ENCODE measurements around the gene EGFL6. TPM values are rescaled to one million over a fixed set of nuclear protein-coding genes. Genes with fewer than 3 reads are reported as not detected.
A peak's percentile ranks its signal among the peaks of the same experiment; 100 is the strongest.

Gene EGFL6
- total and polyA plus RNA-seq, 2 of the 4 experiments (the other 2 are of a cell fraction), result not detected

GRCh38 chrX:13571136-13571535, 1.7 kb downstream of the EGFL6 start:
- no peak overlapping the region for H3K14ac ChIP-seq (replicated peaks; ENCODE audit: low read depth, low read length)
- peaks cover 40% of the 10 kb centered on the region for H3K27me3 ChIP-seq (ENCODE audit: control insufficient read depth, insufficient read depth, low read length)
- H2AK5ac ChIP-seq (ENCODE audit: low read depth, low read length), result no peak overlapping the region
- no peaks in the 10 kb centered on the region for H4K20me1 ChIP-seq (ENCODE audit: insufficient read depth, low read length)
- H4K5ac ChIP-seq (ENCODE audit: low read depth, low read length), result no peak overlapping the region
- ChIA-PET CTCF (no interaction called here), POLR2A (ENCODE audit: unreplicated experiment) (no interaction called here)
- H3K56ac ChIP-seq (ENCODE audit: extremely low read depth, insufficient read depth, low read length), result no peak overlapping the region
- no peak overlapping the region for H3K27ac ChIP-seq (ENCODE audit: insufficient read depth, low read length)
- no peak overlapping the region for H3K4me3 ChIP-seq (ENCODE audit: insufficient read depth, low read depth, low read length)
- H3K4ac ChIP-seq (ENCODE audit: low read depth, low read length), result no peak overlapping the region
- no peak overlapping the region for H2AK9ac ChIP-seq (replicated peaks; ENCODE audit: low read depth, low read length, poor library complexity)
- BruUV-seq (replicated peaks), result no TSS peak
- H4K8ac ChIP-seq (ENCODE audit: low read depth in 2 of 2, low read length in 2 of 2), result no peak overlapping the region
- H3K4me2 ChIP-seq (ENCODE audit: low read depth, low read length), result no peak overlapping the region
- dilution Hi-C loops (cut with HindIII; ENCODE audit: low sequenced_read_pairs, unreplicated experiment) (no loop called here), intact Hi-C loops (cut with micrococcal nuclease) (no loop called here), in situ Hi-C loops (cut with MboI; ENCODE audit: low sequenced_read_pairs) (no loop called here)
- no peak overlapping the region for H2BK15ac ChIP-seq (ENCODE audit: low read depth, low read length)
- no peaks in the 10 kb centered on the region; the same call in 1 of the 2 replicates for H3K4me1 ChIP-seq (ENCODE audit: control insufficient read depth, insufficient read depth, low read length)
- H3K18ac ChIP-seq (ENCODE audit: low read depth, low read length), result no peak overlapping the region
- no peak overlapping the region for H2BK5ac ChIP-seq (ENCODE audit: low read depth, low read length, poor library complexity, severe bottlenecking)
- H3K9me1 ChIP-seq (ENCODE audit: insufficient read depth, low read length), result no peaks in the 10 kb centered on the region
- no peaks in the 10 kb centered on the region for H3K36me3 ChIP-seq (ENCODE audit: control insufficient read depth, insufficient read depth, low read length)
- no peaks in the 10 kb centered on the region for H3K79me1 ChIP-seq (ENCODE audit: low read depth in 1 of 2, low read length in 2 of 2)
- no peak overlapping the region for H2AFZ ChIP-seq (replicated peaks; ENCODE audit: low read length, poor library complexity)
- no peak overlapping the region for H2BK20ac ChIP-seq (ENCODE audit: low read depth, low read length)
- no peak for TF ChIP-seq RCOR1 (IDR thresholded peaks at IDR 0.05; ENCODE audit: insufficient replicate concordance, low read length)
- TF ChIP-seq NFE2L2 (IDR thresholded peaks at IDR 0.05; ENCODE audit: low read depth, low read length), result no peak
- no peak for TF ChIP-seq RFX5 (IDR thresholded peaks at IDR 0.05; ENCODE audit: low read depth, low read length)
- 44% methylated on average over 1 of the region's 5 CpGs; no CpG with 5 or more reads in 1 of the 2 experiments for WGBS, 2 experiments (ENCODE audit: extremely low coverage in 2 of 2, insufficient read length in 1 of 2)
- H3K9ac ChIP-seq (ENCODE audit: low read depth, low read length), result no peak overlapping the region
- no peak overlapping the region for H2BK120ac ChIP-seq (ENCODE audit: low read depth, low read length)
- no peak for DNase-seq
- H3K23ac ChIP-seq (ENCODE audit: low read depth, low read length), result no peak overlapping the region
- peak; percentile 29; the same call in 1 of the 2 replicates for ATAC-seq (ENCODE audit: low read depth)
- H3K9me3 ChIP-seq (ENCODE audit: control insufficient read depth, insufficient read depth, low read length), result no peaks in the 10 kb centered on the region
- no peak overlapping the region for H4K91ac ChIP-seq (ENCODE audit: insufficient read depth, low read depth, low read length)

Measured in IMR-90 (cell line).